Stimulated activated CD8-positive, alpha-beta memory T cell treated with anti-CD3 and anti-CD28 coated beads, Interleukin-15, amount 100 ng/mL, for 1 hour (primary cell): ENCODE data around the gene SVIL.
"Not testable (repeated sequence)": the region's sequence is repeated elsewhere in the genome, so short reads cannot be mapped to it uniquely, and the experiment has no call there.

Experiments
- DNase-seq: peaks from one replicate; pipeline ENCODE4 v3.0.0-alpha.2; 2020; ENCODE audit warnings: low read depth

The SVIL gene

GRCh38 chr10:29484677-29485076 lies 150.1 kb downstream of the SVIL start:
- not testable (repeated sequence) for DNase-seq

DNA sequence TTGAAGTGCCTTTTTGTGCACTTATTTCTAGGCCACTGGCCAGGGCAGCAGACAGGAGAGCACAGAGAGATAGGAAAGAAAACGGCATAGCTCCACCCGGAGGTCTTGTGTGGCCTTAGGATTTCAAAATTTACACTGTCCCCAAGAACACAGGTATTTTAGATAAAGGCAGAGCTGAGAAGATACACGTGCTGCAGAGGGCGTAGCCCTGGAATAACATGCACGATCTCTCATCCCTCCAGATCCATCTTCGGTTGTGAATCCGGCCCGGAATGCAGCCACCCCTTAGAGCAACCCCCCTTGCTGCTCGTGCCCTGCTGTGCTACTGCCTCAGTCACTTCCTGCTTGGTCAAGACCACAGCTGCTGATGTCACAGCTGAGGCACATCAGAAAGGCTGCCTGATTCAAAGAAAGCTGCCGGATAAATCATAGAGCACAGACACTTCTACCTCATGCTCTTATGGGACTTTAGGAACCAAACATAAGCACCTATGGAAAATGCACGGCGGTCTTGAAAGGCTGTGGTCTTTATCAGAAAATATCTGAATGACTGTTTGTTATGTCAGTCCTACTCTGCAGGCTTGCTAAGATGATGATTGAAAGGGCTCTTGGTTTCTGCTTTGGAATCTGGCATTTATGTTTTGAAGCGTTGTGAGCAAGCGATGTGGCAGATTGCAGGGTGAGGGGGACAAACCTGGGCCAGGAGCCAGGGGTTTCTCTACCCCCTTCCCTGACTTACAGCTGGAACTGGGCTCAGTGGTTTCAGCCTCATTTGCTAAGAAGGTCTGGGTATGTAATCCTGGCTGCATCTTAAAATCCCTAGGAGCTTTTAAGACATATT lies 152.0 kb downstream of the SVIL start:
- no peak for DNase-seq

DNA sequence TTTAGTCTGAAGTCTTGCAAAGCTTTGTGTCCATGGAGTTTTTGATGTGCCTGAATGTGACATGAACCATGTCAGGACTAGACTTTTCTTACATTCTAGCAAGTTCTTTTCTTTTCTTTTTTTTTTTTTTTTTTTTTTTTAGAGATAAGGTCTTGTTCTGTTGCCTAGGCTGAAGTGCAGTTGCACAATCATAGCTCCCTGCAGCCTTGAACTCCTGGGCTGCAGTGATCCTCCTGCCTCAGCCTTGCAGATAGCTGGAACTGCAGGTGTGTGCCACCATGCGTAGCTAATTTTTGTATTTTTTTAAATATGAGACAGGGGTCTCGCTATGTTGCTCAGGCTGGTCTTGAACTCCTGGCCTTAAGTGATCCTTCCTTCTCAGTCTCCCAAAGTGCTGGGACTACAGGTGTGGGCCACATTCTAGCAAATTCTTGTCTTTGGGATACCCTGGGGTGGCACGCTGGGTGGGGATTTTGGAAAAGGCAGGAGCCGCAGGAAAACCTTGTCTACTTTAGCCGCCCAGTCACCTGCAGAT lies 152.8 kb downstream of the SVIL start:
- DNase-seq, result no peak

DNA sequence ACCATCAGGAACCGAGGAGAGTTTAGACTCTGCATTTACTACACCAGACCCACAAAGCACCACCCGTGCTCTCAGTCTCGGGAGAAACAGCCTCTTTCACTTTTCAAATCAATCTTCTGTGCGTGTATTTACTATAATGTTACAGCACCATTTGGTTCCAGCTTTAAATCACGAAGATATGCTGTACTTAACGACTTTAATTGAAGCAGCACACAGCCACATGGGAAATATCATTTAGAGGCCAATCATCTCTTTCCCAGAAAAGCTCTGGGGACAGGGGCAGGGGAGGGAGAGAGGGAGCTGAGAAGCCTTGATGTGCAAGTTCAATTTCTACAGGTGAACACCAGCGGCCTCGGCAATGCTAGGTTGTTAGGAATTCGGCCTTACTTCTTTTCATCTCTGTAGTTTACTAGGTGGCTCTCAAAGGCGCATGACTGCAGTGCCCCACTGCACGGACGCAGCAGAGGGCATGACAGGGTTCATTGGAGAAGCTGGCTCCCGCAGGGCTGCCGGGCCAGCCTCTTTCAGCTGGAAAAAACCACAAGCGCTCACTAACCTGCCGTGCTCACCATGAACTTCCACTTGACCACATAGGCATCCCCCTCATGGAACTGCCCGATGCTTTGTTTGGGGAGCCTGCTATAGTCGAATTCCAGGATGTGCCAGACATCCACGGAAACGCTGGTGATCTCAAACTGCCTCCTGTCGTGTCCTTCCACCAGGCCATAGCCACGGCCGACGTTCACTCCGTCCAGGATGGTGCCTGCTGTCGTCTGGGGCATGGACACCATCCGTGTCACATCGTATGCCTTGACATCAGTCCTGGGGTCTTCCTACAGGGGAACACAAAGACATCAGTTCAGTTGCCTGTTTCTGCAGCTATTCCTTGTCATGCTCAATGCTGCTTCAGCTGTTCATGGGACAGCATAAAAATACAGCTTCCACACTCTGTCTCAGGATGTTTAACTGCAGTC lies 154.5 kb downstream of the SVIL start:
- DNase-seq, result no peak

DNA sequence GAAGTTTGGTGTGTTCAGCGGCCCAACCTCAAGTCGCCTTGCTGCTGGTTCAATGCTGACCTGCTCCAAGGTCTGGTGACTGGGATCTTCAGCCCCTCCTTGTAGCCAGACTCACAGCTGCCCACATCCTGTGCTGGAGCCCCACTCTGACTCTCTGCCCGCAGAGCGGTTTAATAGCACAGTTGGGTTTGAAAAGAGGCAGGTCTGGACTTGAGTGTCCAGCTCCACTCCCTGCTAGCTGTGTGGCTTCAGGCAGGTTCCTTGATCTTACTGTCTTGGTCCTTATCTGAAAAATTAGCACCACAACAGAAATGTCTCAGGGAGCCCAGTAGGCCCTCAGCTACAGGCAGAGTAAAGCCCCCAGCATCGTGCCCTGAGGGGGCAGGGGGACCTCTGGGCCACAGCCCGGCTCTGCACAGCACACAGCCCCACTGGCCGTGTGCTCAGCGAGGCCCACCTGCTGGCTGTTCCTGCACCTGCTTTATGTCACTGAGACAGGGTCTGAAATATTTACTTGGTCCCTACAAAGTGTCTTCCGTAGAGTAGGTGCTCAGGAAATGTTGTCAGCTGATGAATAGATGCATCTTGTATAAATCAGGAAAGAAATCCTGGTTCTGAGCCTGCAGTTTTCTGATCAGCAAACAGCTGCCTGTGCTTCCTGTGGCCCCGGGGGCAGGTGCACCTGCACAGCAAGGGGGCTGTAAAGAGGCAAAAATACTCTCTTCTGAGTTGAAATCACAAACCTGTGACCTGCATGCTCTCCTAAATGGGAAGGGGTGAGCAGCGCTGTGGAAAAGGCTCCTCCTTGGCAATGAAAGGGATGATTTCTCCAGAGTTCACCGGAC lies 155.5 kb downstream of the SVIL start:
- DNase-seq, result no peak

DNA sequence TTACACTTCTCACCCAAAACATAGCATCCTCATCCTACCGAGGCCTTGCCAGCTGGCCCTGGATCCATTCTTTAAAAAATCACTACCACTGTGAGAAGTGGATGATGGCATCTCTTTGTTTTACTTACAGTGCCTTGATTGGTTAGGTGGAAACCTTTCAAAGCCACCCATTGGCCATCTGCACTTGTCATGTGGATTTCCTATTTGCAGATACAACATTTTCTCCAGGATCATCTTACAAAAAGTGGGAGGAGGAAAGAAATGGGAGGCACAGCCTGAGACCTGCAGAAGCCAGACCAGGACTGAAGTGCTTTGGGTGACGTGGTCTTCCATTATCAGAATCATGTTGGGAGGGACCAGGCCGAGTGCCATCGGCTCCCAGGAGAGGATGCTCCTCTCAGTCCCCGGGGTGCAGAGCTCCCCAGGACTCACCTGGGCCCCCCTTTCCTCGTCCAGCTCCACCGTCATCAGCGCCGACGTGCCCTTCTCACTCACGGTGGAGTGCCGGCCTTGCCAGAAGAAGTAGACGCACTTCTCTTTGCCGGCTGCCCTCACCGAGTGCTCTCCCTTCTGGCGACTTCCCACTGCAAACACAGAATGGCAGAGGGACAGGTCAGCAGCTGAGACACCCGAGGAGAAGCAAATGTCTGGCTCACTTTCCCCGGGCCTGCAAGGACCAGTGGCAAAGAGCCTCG lies 161.2 kb downstream of the SVIL start:
- DNase-seq, result no peak

DNA sequence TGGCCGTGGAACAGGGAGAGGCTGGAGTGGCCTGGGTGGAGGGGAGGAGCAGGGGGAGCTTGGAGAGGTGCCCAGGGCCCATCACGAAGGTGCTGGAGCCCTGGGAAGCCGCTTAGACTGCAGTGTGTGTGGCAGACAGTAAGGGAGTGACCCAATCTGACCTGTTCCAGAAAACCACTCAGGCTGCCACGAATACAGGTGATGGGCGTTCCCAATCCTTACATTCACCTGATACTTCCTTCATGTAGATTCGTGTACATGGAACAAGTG lies 161.7 kb downstream of the SVIL start:
- DNase-seq, result no peak

- no peak for DNase-seq
Observed at GRCh38 chr10:29472301-29473086, 162.3 kb downstream of the SVIL start.

GRCh38 chr10:29471544-29471859 lies 163.3 kb downstream of the SVIL start:
- DNase-seq, result no peak

- no peak for DNase-seq
Observed at GRCh38 chr10:29470843-29471543, 163.8 kb downstream of the SVIL start.

DNA sequence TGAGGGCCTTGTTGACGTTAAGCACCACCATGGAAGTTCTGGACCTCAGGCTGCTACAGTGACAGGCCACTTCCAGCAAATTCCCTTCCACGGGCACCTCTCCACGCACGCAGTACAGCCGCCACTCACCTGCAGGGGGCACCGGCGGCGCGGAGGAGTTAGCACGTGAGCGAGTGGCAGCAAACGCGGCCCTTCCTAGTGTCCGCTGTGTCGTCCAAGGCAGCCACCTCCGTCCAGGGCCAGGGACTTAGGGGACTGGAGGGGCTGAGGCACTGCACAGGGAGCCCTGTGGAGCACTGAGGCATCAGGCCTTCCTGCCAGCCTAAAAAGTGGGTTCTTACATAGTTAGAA lies 164.4 kb downstream of the SVIL start:
- no peak for DNase-seq

GRCh38 chr10:29469481-29470354 lies 165.1 kb downstream of the SVIL start:
- DNase-seq, result no peak

GRCh38 chr10:29465384-29465783 lies 169.4 kb downstream of the SVIL start:
- no peak for DNase-seq

GRCh38 chr10:29464671-29465171 lies 170.1 kb downstream of the SVIL start:
- not testable (repeated sequence) for DNase-seq

DNA sequence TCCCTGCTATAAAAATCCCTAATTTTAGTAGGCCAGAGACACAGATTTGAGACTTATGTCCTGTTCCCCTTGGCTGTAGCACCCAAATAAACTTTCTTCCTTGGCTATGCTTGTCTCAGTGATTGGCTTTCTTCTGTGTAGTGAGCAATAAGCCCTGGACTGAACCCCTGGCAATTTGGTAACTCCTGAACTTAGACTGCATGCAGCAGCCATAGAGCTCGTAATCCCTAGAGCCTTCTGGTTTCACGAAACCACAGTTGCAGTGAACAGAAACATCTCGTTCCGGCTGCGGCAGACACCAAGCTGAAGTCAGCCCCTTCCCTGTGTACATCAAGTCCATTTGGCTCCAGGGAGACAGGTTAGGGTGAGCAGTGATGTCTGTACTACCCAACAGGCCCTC lies 173.7 kb downstream of the SVIL start:
- no peak for DNase-seq

DNA sequence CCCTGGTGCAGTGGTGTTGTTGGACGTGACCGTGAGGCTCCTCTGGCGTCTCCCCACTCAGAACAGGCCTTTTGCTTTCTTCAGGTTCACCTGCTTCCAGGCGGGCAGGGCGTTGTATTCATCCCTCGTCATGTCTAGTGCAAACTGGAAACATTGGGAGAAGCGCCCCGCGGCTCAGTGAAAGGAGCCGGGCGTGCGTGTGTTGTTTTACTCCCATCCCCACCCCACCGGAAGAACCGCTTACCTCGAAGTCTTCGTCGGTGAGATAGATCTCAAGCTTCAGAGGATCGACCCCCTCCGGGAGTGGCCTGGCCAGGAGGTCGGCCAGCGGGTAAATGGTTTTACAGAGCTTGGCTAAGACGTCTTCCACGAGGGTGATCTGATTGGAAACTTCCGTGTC lies 176.6 kb downstream of the SVIL start:
- not testable (repeated sequence) for DNase-seq

DNA sequence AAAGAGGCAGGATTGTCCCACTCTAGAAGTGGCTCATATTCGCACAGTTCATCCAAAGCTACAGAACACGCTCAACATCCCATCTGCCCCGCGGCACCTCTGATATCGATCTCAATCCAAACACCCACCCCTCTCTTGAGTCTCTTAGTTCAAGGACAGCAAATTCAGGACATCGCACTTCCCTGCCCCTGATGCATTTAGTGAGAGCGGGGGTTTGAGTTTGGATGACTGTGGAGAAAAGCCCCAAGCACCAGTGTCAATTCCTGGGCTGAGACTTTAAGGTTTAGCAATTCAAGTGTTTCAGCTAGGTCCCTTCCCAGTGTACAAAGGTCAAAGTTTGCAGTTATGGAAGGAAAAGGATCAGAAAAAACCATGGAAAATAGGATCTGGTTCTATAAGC lies 179.7 kb downstream of the SVIL start:
- DNase-seq, result no peak

- no peak for DNase-seq
Observed at GRCh38 chr10:29454250-29454649, 180.5 kb downstream of the SVIL start.

- DNase-seq, result no peak
Observed at GRCh38 chr10:29452546-29452945, 182.2 kb downstream of the SVIL start.
